ENCODE data around the gene SRPX. TPM values are rescaled to one million over a fixed set of nuclear protein-coding genes. Genes with fewer than 3 reads are reported as not detected.

The SRPX gene
- total RNA-seq, 1 donor from 2014 or later = 46.1 TPM

DNA sequence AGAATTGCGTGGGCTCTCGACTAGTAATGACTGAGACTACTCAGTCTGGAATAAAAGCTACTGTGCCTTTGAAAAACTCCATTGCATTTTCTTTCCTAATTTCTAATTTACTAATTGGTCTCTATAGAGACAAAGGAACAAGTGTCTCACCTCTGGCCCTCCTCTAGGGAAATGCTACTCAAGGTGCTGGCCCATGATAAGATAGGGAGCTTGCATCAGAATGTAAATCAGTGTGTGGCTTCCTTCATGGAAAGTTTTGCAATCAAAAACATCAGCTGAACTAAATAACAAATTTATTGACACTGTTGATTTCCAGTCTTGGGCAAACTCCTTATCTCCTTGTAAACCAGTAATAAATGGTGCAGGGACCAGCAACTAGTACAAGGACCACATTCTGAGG lies 81.8 kb downstream of the SRPX start:
- DNase-seq (ENCODE audit: low spot score) = no peak

DNA sequence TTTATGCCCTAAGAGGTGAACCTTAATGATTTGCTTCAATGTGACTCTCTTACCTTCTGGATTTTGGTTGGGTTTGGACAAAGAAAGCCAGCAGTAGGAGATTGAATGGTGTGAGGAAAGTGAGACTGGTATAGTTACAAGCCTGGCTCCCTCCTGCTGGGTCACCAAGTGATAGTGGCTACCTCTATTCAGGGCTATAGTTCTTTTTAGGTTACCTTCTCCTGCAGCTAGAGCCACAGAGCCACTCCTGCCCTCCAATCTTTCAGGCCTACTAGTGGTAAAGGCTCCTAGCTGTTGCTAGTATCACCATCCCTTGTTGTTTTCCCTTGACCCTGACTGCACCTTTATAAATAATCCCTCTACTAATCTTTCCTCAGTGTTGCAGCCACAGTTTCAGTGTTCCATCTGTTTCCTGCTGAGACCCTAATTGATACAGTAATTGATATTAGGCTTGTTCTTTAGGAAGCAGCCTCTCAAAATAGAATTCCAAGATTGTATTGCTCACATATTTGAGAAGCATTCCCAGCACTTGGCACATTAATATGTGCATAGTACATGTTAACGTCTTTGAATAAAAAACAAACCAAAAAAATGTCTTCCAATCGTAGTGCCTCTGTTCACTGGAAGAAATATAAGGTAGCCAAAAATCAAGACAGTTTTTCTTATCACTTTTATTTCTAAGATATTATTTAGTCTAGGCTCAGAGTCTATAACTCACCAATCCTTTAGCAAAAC lies 82.3 kb downstream of the SRPX start:
- no peak for DNase-seq (ENCODE audit: low spot score)

DNA sequence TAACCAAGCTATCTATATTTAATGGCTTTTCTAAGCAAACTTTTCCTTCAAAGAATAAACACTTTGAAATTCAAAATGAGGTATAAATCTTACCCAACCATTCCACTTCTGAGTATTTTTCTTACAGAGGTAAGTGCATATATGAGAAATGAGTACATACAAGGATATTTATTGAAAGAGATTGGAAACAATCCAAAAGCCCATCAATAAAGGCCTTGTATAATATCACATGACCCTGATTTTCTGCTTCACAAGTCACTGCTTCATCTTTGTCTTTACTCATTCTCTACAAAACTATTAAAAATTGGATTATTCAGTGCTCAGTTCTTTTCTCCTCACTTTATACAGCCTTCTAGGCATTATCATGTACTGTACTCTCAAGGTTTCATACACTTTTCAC lies 91.3 kb downstream of the SRPX start:
- DNase-seq (ENCODE audit: low spot score) = no peak

DNA sequence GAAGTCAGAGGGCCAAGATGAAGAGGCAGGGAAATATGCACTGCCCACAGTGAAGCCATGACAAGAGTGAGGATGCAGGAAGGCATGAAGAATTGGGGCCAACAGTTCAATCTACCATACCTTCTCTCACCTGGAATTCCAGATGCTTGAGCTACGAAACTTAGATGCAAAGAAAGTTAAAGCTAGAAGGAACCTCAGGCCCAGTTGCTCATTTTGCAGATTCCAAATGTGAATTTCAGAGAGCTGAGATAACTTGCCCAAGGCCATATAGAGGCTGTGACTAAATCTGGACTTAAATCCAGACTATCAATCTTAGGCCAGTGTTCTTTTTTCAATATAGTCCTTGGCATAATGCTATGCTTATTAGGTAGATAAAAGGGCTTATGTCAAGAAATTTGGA lies 92.7 kb downstream of the SRPX start:
- no peak for DNase-seq (ENCODE audit: low spot score)

DNA sequence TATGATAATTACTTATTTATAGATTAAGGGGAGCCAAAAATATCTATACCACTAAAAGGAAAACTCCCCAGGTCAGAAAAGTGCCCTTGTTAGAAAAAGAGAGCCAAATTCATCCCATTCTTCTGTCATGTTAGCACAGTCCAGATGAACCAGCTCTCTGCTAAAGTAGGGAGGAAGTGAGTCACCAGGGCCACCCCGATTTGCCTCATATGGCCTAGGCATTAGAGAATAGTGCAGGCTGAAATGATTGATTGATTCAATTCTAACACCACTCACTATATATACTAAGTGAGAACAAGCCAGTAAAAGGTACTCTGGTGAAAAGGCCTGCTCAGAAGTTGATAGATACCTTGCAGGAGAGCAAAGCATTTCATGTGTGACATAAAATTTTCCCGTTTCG lies 94.5 kb downstream of the SRPX start:
- no peak for DNase-seq (ENCODE audit: low spot score)

DNA sequence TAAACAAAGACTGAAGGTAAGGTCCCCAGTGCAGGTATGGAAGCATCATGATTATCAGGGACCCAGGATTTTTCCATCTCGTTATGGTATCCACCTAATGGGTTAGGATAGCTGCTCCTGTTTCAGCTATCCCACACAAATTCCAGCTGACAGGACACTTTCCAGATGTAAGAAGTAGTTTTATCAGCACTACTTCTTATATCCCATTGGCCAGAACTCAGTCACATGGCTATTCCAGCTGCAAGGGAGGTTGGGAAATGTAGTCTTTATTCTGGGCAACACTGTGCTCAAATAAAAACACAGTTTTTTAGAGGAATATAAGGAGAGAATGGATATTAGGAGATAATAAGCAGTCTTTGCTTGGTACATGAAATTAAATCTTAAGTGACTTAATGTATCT lies 96.7 kb downstream of the SRPX start:
- no peak for DNase-seq (ENCODE audit: low spot score)

DNA sequence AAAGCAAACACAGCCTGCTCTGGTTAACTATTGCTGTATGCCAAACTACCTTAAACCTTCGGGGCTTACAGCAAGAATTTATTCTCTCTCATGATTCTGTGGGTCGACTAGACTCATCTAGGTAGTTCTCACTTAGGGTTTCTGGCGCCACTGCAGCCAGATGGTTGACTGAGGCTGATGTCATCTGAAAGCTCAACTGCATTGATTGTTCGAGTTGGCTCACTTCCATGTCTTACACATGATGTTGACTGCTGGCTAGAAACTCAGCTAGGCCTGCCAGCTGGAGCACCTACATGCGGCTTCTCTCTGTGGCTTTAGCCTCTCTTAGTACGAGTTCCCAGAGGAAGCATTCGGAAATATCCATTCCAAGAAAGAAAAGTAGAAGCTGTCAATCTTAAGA lies 103.2 kb downstream of the SRPX start:
- DNase-seq (ENCODE audit: low spot score) = no peak

DNA sequence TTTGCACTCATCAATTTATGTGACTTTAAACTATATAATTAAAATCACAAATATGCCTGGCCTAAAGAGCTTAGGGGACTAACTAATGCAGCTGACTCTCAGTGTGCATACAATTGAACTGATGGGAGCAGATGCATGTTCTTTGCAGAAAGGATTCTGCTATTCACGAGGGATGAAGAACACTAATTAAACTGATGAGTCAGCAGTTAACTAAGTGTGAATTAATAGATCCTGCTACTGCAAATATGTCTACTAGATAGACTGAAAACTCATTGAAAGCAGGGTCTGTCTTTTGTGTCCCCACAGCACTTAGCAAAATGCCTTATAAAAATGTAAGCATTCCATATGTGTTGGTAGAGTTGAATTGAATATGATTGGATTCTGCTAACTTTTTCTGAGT lies 104.0 kb downstream of the SRPX start:
- DNase-seq (ENCODE audit: low spot score) = no peak

DNA sequence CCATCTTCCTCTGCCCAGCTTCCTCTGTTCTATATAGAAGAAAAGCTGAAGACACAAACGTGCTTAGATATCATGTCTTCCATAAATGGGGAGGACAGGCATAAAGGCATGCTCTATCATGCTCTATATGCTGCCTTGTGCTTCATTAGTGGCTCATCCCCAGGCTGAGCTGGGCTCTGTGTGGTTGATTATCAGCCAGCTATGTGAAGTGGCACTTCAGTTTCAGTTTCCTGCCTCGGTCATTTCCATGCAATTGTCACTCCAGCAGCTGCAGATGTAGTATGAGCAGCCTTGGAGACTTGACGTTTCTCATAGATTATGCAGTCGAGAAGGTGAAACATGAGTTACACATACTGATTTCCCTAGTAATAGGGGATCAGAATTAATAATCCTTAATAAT lies 108.1 kb downstream of the SRPX start:
- no peak for DNase-seq (ENCODE audit: low spot score)

DNA sequence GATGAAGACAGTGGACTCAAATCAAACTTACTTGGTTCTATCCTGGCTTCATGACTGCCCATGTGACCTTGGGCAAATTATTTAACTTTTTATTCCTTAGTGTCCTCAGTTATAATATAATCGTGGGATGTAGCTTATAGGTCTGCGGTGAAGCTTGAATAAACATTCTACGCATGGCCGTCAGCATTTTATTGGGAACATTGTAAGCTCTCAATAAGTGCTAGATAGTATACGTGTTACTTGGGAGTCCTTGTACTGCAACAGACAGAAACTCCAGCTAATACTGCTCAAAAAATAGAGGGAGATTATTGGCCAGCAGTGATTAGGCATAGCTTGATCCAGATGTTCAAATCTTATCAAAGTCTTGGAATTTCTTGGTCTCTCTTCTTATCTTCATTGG lies 109.5 kb downstream of the SRPX start:
- no peak for DNase-seq (ENCODE audit: low spot score)

DNA sequence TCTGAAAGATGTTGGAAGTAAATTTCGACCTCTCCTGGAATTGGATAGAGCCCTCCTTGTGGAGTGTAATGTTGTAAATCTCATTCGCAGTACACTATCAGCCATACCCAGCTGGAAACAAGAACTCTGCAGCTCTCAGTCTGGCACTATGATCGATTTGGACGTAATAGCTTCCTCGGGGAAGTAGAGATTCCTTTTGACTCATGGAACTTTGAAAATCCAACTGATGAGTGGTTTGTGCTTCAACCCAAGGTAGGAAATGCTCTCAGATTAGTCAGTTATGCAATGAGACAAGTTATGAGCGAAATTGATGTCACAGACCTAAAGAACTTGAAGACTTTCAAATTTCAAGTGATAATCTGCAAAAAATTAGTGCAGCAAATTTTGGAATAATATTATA lies 110.4 kb downstream of the SRPX start:
- no peak for DNase-seq (ENCODE audit: low spot score)

DNA sequence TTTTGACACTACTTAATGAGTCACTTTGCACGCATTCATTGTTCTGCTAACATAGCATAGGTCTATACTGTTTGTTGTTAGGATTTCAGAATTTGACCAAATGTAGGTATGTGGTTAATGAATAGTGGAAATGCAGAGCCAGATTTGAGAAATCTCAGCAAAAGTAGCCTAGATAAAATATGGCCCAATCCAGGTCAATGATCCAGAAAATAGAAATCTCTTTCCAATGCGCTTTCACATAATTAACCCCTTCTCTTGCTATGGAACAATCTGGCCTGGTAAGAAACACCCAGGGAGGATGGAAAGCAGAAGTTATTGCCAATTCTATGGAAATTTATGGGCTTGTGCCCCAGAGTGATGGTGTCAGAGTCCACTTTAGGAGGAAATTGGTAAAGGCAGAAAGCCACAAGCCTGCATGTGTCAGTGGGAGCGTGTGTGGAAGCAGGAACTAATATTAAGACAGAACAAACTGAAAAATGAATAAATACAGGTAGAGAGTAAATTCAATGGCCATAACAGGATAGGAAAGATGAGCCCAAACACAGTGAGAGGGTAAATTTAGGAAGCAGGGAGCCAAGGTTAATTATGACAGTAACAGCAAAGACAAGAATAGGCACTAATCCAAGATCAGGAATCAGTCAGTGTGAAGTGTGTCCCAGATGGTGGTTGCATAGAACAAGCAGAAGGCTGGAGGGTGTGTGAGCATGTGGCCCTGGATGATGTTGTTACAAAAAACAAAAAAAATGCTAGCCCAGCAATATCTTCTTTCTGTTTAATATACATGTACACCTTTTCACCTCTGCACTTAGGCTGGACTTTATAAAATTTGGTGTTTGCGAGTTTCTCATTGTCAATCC lies 111.4 kb downstream of the SRPX start:
- DNase-seq (ENCODE audit: low spot score) = no peak

DNA sequence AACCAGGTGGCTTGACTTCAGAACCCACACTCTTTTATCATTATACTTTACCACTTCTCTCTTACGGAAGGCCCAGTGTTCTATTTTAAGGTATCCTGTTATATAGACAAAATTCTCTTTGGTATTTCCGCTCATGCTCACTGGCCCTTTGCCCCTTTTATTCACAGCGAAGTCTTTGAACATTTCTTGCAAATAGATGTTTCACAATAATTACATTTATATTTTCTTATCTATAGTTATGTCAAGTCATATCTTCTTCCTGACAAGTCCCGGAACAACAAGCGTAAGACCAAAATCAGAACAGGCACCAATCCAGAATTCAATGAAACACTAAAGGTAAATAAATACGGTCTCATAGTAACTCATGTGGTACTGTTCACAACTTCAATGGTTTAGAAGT lies 112.3 kb downstream of the SRPX start:
- no peak for DNase-seq (ENCODE audit: low spot score)

DNA sequence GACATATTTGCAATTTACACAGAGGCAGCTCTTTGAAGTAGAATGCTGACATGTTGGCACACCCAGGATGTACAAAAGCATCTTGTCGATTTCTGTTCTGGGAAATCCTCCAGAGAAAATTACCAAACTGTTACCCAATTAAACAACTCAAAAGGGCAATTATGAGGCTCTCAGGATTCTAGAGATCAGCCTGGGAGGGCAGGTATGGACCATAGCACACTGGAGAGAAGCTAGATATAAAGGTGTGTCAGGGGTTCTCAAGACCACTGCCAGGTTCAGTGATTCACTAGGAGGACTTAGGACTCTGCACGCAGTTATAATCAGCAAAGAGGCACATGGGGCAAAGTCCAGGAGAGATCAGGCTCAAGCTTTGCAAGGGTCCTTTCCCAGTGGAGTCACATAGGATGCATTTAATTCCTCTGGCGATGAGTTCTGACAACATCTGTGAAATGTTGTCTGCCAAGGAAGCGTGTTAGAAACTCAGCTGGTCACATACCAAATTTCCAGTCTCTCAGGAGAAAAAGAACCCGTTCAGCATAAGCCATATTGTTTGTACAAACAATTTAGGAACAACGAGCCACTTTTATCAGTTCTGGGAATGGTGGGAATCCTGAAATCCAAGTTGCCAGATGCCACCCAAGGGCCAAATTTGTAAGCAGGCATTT lies 113.5 kb downstream of the SRPX start:
- no peak for DNase-seq (ENCODE audit: low spot score)

DNA sequence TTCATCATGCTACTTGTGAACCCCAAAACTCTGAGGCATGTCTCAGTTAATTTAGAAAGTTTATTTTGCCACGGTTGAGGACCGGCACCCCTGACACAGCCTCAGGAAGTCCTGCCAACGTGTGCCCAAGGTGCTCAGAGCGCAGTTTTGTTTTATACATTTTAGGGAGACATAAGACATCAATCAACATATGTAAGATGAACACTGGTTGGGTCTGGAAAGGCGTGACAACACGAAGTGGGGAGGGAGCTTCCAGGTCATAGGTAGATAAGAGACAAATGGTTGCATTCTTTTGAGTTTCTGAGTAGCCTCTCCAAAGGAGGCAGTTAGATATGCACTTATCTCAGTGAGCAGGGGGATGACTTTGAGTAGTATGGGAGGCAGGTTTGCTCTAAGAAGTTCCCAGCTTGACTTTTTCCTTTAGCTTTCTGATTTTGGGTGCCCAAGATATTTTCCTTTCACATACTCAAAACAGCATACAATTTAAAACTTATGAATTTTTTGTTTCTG lies 115.4 kb downstream of the SRPX start:
- no peak for DNase-seq (ENCODE audit: low spot score)

DNA sequence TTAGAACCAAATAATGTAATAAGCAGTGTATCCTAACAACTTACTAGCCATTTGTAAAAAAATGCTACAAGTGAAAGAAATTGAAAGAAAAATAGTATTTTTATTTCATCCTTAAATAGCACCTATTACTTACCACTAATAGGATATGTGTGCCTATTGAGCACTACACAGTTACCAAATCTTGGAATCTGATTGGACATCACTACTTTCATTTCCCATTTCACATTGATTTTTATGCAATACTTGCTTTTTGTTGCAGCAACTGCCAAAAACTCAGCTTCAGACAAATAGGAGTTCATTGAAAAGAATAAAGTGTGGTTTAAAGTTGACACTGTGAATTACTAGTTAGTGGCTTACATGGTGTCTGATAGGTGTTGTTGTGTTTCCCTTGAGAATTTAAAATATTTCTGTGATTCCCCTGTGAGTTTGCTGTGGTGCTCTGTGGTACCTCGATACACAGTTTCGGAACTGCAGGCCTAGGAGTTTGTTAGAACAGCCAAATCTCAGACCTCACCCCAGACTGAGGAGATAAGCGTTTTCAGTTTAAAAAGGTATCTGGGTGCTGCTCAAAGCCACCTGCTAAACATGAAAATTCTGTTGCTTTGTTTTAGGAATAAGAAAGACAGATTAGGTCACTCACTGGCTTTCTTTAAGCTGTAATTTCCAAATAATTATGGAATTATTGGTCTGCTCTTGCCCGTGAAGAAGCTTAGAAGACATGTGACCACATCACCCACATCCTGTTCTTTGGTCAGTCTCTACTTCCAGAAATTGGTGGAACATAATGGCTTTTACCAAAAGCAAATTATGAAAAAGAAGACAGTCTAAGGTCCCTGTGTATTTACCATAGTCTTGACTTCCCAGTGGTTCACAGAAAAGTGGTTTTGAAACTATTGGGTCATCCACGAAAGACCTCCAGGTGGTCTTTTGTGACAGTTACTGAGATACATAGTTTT lies 116.5 kb downstream of the SRPX start:
- DNase-seq (ENCODE audit: low spot score) = no peak

DNA sequence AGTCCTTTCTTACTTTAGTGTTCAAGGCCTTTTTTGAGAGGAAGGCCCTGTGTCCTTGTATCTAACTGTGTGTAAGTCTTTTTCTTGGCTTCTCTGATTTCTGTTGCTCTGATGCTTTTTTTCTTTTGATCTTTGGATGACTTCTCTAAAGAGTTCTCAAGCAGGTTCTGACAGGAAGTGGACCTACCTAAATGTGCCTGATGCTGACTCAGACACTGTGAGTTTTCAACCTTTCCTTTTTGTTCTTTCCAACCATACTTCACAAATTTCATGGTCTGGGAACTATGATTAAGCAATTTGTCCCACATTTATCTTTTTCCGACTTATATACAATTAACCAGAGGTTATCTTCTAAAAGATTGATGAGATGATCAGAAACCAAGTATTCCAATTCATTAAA lies 117.8 kb downstream of the SRPX start:
- DNase-seq (ENCODE audit: low spot score) = no peak

DNA sequence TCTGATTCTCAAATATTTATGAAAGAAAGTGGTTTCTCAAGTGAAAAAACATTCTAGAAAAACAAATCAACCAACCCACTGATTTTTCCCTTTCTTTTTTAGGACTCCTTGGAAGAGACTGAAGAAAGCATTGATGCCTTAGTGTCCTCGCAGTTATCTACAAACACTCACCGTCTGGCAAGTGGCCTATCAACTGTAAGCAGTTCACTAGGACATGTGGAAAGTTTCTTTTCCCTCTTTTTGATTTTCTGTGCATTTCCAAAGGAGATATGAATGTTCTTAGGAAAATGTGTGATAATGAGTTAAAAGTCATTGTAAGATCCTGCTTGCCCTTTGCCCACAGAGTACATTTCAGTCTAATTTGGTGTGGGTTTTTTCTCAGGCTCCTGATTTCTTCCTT lies 118.4 kb downstream of the SRPX start:
- no peak for DNase-seq (ENCODE audit: low spot score)

DNA sequence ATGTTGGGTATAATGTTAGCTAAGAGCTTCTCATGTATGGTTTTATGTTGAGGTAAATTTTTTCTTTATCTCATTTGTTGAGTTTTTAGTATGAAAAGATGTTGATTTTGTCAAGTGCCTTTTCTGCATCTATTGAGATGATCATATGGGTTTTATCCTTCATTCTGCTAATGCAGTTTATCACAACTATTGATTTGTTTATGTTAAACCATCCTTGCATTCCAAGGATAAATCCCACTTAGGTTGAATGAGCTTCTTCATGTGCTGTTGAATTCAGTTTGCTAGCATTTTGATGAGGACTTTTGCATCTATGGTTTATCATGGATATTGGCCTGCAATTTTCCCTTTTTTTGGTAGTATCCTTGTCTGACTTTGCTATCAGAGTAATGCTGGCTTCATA lies 121.0 kb downstream of the SRPX start:
- no peak for DNase-seq (ENCODE audit: low spot score)
